Superior temporal gyrus (tissue), 1 donor: ENCODE measurements around the gene GZF1.
"Not testable (repeated sequence)": the region's sequence is repeated elsewhere in the genome, so short reads cannot be mapped to it uniquely, and the experiment has no call there.

ENCODE experiments used
- DNase-seq: peaks from one replicate; pipeline ENCODE4 v3.0.0-alpha.2; 2016; ENCODE audit errors: extremely low spot score

GZF1 gene

DNA sequence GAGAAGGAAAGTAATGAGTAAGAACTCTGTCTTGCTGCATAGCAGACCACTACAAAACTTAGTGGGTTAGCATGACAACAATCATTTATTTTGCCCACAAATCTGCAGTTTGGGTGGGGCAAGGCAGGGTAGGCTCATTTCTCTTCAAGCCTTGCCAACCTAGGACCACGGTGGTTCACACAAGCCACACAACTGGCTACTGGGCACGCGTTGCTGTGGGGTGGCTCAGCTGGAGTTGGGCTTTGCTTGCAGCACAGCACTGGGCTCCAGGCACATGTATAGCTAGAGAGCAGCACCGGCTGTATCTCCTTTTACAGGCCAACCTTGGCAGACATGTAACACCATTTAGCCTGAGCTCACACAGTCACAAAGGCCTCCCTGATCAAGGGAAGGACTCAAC is 16.0 kb upstream of the GZF1 start:
- no peak for DNase-seq

GRCh38 chr20:23347791-23348190 is 14.2 kb upstream of the GZF1 start:
- no peak for DNase-seq

GRCh38 chr20:23348510-23348909 is 13.5 kb upstream of the GZF1 start:
- DNase-seq: not testable (repeated sequence)

DNA sequence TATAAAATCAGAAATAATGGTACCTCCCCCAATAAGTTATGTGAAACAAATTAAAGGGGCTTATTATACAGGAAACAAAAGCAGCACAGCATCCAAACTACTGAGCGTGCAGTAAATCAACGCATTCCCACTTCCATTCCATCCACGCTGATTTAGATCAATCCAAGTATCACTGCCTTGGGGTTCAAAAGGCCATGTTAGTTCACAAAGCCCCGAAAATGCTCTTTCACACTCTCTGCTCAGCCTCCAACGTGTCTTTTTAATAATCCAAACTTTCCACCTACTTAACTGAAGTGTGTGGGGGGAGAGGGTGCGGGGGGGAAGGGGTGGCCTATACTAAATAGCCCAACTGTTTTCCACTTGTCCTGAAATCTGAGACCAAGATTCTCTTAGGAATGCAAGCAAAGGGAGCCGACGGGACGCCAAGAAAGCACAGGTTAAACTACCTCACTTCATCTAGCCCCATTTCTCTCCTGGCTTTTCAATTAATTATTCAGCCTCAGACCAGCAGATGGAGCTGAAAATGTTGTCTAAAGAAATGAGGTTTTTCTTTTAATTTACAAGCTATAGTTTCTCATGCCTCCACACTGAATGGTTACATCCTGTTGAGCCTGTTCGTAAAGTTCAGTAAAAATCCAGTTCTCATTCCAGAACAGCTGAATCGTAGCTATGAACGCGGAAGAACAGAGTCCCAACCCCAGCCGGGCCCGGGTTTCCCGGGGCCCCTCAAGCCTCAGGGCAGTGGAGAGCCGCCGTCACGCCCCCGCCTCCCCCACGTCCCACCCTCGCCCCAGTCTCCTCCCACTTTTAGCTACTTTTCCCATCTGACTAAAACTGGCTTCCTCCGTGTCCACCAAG is 12.4 kb upstream of the GZF1 start:
- DNase-seq: no peak

DNA sequence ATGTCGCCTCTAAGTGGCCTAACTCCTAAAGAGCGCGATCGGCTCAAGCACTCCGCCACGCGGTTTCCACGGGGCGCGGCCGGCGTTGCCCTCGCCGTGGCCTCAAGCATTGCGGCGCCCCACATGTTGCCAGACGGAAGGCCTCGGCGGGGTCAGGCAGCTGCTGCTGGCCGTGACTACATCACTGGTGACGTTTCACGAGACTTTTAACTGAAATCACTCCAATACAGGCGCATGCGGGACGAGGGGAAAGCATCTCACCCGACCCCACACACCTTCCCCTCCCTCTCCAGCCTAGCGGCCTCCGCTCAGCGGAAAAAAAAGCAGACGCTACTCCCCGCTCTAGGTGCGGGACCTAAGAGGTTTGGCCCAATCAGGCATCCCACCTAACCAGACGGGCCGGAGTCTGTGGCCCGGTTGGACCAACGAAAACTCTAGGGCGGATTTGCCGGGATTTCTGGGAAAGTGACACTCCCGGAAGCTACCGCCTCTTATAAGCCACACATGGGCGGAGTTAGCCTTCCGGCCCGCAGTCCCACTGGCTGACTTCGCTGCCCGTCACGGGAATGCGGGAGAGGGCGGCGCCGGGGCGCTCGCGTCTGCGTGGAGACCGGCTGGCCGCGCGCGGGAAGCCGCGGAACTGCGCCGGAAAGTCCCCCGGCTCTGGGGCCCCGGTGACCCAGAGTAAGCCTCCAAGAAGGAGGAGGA is 11.6 kb upstream of the GZF1 start, which contains the start of gene NXT1:
NXT1 (plus strand) TSS at position 596 of the 708 bp plus-strand sequence. CDS start 3,251 bp downstream, outside the sequence.
- peak; percentile 99 for DNase-seq

- DNase-seq: no peak
Measured at GRCh38 chr20:23350904-23351838, 10.8 kb upstream of the GZF1 start.

DNA sequence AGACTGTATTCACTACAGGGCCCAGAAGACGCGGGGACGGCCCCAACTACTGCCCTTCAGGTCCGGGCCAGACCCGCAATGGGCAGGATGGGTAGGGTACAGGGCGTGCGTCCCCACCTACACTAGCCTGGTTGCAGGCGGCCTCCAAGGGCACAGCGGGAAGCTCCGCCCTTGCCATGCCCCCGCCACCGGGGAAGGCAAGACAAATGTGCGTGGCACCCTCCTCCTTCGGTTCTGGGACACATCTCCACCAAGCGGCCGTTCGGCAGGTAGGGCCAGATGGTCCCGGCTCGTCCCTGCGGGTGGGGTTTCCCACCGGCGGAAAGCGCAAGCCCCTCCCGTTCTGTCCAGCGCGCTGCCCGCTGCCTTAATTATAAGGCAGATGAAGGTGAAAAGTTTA is 5.8 kb upstream of the GZF1 start:
- no peak for DNase-seq

DNA sequence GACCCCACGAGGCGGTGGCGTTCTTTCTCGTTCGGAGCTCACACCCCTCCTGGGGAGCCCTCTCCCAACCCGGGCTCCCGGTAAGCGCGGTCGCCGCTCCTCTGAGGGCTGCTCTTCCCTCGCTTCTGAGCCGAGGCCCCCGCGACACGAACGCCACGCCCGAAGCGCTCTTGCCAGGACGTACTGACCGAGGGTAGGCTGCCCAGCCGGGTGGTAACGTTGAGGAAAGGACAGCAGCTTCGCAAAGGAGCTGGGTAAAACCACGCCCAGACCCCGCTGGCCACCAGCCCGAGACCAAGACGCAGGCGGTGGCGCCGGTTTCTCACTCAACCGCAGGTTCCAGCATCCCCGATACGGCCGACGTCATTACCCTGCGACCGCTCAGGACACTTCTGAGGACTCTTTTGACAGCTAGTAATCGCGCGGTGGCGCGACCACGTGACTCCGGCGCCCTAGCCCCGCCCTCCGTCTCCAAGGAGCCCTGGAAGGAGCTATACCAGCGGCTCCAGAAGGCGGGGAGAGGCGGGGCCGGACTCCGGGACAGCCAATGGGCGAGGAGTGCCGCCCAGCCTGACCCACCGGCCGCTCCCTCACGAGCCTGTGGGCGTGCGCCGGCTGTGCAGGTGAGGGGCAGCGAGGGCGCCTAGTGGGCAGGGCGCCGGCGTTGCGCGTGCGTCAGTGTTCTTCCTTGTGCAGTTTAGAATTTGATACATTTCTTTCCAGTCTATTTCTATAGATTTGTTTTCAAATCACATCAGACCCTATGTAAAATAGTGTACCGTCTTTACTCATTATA is 4.0 kb upstream of the GZF1 start:
- peak; percentile 98 for DNase-seq

- DNase-seq: no peak
Measured at GRCh38 chr20:23358563-23358906, 3.4 kb upstream of the GZF1 start.

DNA sequence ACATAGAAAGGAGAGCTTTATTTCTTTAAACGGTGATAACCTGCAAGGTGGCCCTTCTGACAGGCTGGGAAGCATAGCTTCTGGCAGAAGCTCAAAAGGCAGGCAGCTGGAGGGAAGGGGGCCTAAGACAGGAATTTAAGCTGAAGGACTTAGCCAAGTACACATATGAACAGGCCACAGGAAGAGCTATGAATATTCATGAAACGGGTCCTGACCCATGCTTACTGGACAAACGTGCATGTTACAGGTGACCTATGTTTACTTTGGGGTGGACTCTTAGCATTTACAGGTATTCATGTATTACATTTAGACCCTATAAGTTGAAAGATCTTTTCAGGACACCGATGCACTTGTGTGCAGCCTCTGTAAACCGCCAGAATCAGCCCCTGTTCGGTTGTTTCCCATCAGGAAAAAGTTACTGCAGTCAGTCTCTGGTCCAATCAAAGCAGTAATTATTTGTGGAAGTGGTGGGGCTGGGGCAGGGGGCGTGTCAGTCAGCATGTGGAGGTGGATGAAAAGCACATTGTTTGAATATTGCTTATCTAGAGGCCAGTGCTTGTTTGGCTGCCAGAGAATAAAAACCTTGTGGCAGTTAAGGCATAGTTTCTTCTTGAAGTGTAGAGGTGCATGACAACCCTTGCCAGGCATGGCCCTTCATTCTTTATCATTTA is 2.9 kb upstream of the GZF1 start:
- DNase-seq: no peak

DNA sequence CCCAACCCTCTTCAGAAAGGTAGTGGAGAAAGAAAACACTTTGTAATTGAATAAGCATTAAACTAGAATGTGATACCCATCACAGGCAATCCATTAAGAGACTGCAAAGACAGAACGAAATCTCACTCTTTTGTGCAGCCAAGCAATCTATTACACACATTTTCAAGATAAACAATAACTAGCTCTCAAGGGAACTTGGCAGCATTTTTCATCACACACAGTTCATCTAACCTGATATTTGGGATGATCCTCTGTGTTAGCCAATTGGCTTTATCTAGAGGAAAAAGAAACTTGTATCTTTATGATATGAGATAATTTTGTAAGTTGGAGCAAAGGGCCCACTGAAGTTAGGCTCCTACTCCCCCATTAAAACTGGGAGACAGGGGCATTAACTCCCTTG is 1.5 kb upstream of the GZF1 start:
- no peak for DNase-seq

DNA sequence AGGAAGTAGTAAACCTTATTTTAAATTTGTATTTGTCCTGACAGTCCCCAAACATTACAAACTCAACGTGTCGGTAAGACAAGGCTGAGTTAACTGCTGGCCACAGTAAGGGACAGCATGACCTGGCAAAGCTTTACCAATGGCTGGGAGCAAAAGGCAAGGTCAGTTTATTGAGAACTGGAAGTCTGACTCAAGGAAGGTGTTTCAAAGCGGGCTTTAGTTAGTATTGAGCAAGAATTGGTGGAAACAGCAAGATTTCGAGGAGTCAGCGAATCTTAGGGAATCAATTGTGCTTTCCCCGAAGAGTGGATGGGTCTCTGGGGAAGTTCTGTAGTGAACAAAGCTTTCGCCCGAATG is 885 bp upstream of the GZF1 start:
- DNase-seq: peak; percentile 60

GRCh38 chr20:23362392-23363256 is 642 bp downstream of the GZF1 start:
- DNase-seq: no peak

DNA sequence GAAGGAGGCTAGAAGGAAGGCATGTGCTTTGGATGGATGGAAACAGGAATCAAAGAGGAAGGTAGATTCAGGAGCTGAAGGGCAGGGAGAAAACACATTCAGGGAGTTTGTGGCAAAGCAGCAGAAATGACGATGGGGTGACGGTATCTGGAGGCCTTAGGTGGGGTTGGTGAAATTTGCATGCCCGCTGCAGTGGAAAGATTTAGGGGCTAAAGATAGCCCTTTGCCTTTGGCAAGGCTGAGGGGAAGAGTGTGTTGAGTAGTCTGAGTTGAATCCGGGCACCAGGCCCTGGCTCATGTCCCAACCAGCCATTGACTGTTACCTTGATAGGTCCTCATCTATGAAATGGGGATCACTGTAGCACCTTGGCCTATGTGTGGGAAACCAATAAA is 1.3 kb downstream of the GZF1 start:
- DNase-seq: no peak

DNA sequence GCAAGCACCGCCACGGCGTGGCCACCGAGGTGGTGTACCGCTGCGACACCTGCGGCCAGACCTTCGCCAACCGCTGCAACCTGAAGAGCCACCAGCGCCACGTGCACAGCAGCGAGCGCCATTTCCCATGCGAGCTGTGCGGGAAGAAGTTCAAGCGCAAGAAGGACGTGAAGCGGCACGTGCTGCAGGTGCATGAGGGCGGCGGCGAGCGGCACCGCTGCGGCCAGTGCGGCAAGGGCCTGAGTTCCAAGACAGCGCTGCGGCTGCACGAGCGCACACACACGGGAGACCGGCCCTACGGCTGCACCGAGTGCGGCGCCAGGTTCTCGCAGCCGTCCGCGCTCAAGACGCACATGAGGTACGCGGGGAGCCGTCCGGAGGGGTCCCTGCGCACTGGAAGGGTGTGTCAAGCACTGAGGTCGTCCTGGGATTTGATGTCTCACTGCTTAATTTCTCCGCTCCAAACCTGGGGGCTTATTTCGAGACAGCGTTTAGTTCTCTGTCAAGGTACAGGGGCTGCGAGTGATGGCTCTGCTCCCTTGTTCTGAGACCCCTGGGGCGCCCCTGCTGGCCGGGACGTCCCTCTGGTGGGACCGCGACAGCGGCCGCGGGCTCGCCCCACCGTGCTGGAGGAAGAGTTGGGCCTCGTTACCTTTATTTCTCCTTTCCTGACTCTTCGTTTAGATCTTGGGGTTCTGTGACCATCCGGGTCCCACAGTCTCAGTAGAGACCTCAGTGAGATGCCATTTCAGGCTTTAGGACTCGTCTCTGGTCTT is 3.6 kb downstream of the GZF1 start:
- DNase-seq: no peak

DNA sequence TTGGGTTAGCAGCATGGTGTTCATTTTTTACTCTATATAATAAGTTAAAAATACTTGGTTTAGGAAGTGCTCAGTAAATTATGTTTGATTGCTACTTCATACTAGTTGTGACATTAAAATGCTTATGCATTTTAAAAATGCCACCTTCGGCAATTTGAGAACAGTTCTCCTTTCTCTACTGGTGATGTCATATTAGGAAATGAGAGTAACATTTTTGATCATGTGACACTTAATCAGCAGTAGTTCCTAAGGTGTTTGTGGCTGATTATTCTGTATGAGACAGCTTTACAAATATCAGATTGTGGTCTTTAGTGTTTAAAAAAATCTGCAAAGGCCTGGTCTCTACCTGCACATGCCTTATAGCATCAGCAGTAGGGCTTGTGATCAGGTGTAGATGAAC is 4.4 kb downstream of the GZF1 start:
- no peak for DNase-seq

DNA sequence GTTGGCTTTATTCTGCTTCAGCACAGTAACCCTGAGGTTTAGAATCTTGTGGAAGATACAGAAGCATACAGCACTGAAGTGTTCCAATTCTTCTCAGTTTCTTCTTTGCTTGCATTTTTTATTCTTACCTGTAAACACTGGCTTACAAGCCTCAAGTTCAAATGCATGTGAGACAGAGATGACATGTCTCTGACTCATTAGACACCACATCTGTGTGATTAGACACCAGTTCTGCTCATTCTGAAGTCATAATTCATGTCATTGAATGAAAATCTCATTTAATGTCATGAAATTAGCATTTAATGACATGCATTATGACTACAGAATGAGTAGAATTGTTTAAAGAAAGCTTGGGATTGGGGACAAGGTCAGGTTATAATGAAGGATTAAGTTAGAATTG is 5.8 kb downstream of the GZF1 start:
- no peak for DNase-seq

DNA sequence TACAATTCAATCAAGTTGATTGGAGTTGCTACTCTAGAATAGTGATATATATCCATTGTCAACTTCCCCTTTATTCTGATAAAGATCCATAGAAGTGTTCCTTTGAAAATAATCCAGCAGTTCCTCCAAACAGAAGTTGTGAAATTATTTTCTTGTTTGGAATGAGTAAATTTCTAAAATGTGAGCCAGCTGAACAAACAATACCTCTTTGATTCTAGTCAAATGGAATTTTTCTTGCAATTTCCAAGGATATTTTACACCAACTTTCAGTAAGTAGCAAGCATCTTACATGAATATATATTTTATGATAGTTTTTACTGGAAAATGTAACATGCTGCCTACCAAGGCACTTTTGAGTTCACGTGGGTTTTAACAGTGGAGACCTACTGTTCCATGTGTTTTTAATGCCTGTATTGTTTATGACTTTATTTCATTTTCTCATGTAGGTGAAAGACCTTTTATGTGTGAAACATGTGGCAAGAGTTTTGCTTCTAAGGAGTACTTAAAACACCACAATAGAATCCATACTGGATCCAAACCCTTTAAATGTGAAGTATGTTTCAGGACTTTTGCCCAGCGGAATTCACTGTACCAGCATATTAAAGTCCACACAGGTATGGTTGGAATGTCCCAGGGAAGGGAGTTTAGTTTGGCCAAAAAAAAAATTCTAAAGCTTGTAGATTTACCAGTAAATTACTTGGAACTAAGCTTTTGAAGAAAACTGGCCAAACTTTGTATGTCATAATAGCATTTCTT is 6.5 kb downstream of the GZF1 start:
- no peak for DNase-seq
